HEK293 (cell line): Measurements from ENCODE around the gene AK3.

ENCODE experiments used
- CTCF ChIA-PET: fragments of 350-600 bp; formaldehyde crosslinking; extraction: SDS; loops from one replicate; lab custom pipeline; 2021; ENCODE audit warnings: antibody characterized with exemption; lab: Yijun Ruan, JAX
- POLR2A ChIA-PET: fragments of 300-600 bp; formaldehyde crosslinking; extraction: SDS; loops from one replicate; lab custom pipeline; 2020; ENCODE audit warnings: antibody characterized with exemption, inconsistent platforms; lab: Yijun Ruan, JAX
- H3K27ac ChIP-seq: fragments of 200-500 bp; sonication (Bioruptor generic); 2 replicates; pipeline ENCODE4 v1.5.1; 2014; ENCODE audit warnings: low read depth, low read length, control low read depth, inconsistent platforms; ENCODE audit errors: extremely low read depth
- H3K36me3 ChIP-seq, 2 experiments: fragments of 200-500 bp in 1 of 2; sonication (Bioruptor generic) in 1 of 2; 1 replicate in 1 of 2; 2 replicates in 1 of 2; pipeline ENCODE4 v1.5.1; 2014 to 2017; ENCODE audit warnings: inconsistent platforms in 2 of 2, low read length in 2 of 2; ENCODE audit not compliant: control insufficient read depth in 2 of 2, insufficient read depth in 1 of 2
- H3K4me1 ChIP-seq: fragments of 200-500 bp; sonication (Bioruptor generic); 2 replicates; pipeline ENCODE4 v1.5.1; 2014; ENCODE audit warnings: mild to moderate bottlenecking, low read length, inconsistent platforms; ENCODE audit not compliant: control insufficient read depth, insufficient read depth
- H3K4me3 ChIP-seq: 2 replicates; pipeline ENCODE4 v1.5.1; 2011; ENCODE audit warnings: low read depth, mild to moderate bottlenecking, control low read depth, low read length, moderate library complexity
- H3K9me3 ChIP-seq: fragments of 200-500 bp; sonication (Bioruptor generic); 2 replicates; pipeline ENCODE4 v1.5.1; 2014; ENCODE audit warnings: low read depth, low read length, inconsistent platforms; ENCODE audit not compliant: control insufficient read depth, insufficient read depth
- GLIS2 ChIP-seq: fragments of 450-650 bp; formaldehyde crosslinking; IDR thresholded peaks from 2 replicates; pipeline ENCODE4 v1.5.1; 2016; ENCODE audit warnings: missing biosample characterization, missing genetic modification characterization
- HIC1 ChIP-seq: fragments of 450-650 bp; formaldehyde crosslinking; IDR thresholded peaks from 2 replicates; pipeline ENCODE4 v1.5.1; 2016; ENCODE audit warnings: missing biosample characterization, missing genetic modification characterization
- PRDM2 ChIP-seq: fragments of 450-650 bp; formaldehyde crosslinking; IDR thresholded peaks from 2 replicates; pipeline ENCODE4 v1.5.1; 2016; ENCODE audit warnings: missing biosample characterization, missing genetic modification characterization, borderline replicate concordance
- SP2 ChIP-seq: fragments of 450-650 bp; formaldehyde crosslinking; IDR thresholded peaks from 2 replicates; pipeline ENCODE4 v1.5.1; 2016; ENCODE audit warnings: missing biosample characterization, missing genetic modification characterization
- ZBTB49 ChIP-seq: fragments of 450-650 bp; formaldehyde crosslinking; IDR thresholded peaks from 2 replicates; pipeline ENCODE4 v1.5.1; 2016; ENCODE audit warnings: missing biosample characterization, missing genetic modification characterization, low read depth
- ZFHX2 ChIP-seq: fragments of 450-650 bp; formaldehyde crosslinking; conservative IDR thresholded peaks from 2 replicates; pipeline ENCODE4 v1.5.1; 2016; ENCODE audit warnings: missing biosample characterization, missing genetic modification characterization
- ZFP41 ChIP-seq: fragments of 450-650 bp; formaldehyde crosslinking; IDR thresholded peaks from 2 replicates; pipeline ENCODE4 v1.5.1; 2016; ENCODE audit warnings: missing biosample characterization, missing genetic modification characterization, borderline replicate concordance
- ZNF510 ChIP-seq: fragments of 450-650 bp; formaldehyde crosslinking; IDR thresholded peaks from 2 replicates; pipeline ENCODE4 v1.5.1; 2018; ENCODE audit warnings: mild to moderate bottlenecking, missing genetic modification characterization, missing biosample characterization; ENCODE audit not compliant: insufficient replicate concordance
- ZNF843 ChIP-seq: fragments of 450-650 bp; formaldehyde crosslinking; IDR thresholded peaks from 2 replicates; pipeline ENCODE4 v1.5.1; 2016; ENCODE audit warnings: missing biosample characterization, missing genetic modification characterization
- ZXDB ChIP-seq: fragments of 450-650 bp; formaldehyde crosslinking; IDR thresholded peaks from 2 replicates; pipeline ENCODE4 v1.5.1; 2016; ENCODE audit warnings: missing biosample characterization, missing genetic modification characterization
- TF ChIP-seq, protein P1 (sequence below): fragments of 450-650 bp; IDR thresholded peaks from 2 replicates; pipeline ENCODE4 v1.5.1; 2018; ENCODE audit warnings: missing biosample characterization, missing genetic modification characterization

Gene AK3

GRCh38 chr9:4716163-4716562, 24.8 kb downstream of the AK3 start:
- H3K4me3 ChIP-seq = no peak overlapping the region
- H3K36me3 ChIP-seq = peaks cover 14 to 94% of the 10 kb centered on the region in 2 experiments
- CTCF ChIA-PET = interaction anchor here (0.6 to 1.2 kb wide), 3 partner anchors 111 to 584 kb away, joined by 3 to 4 read pairs (median 3); no protein-coding TSS in a partner anchor
- POLR2A ChIA-PET = no interaction called here
- no peaks in the 10 kb centered on the region for H3K4me1 ChIP-seq
- no peaks in the 10 kb centered on the region for H3K9me3 ChIP-seq
- no peak overlapping the region for H3K27ac ChIP-seq
- no peak for TF ChIP-seq ZFHX2 (tag by site-specific recombination)
- no peak for TF ChIP-seq SP2 (tag by site-specific recombination)
- TF ChIP-seq GLIS2 (tag by site-specific recombination) = no peak
- TF ChIP-seq HIC1 (tag by site-specific recombination) = no peak
- no peak for TF ChIP-seq ZNF510 (tag by site-specific recombination)
- no peak for TF ChIP-seq PRDM2 (tag by site-specific recombination)
- TF ChIP-seq ZFP41 (tag by site-specific recombination) = no peak
- no peak for TF ChIP-seq ZXDB (tag by site-specific recombination)
- TF ChIP-seq ZNF843 (tag by site-specific recombination) = no peak
- no peak for TF ChIP-seq ZBTB49 (tag by site-specific recombination)
- TF ChIP-seq, protein P1, sequence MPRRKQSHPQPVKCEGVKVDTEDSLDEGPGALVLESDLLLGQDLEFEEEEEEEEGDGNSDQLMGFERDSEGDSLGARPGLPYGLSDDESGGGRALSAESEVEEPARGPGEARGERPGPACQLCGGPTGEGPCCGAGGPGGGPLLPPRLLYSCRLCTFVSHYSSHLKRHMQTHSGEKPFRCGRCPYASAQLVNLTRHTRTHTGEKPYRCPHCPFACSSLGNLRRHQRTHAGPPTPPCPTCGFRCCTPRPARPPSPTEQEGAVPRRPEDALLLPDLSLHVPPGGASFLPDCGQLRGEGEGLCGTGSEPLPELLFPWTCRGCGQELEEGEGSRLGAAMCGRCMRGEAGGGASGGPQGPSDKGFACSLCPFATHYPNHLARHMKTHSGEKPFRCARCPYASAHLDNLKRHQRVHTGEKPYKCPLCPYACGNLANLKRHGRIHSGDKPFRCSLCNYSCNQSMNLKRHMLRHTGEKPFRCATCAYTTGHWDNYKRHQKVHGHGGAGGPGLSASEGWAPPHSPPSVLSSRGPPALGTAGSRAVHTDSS (tag by site-specific recombination) = no peak
